Diencephalon (tissue), 1 donor: ENCODE results near the gene MIPOL1. TPM values are rescaled to one million over a fixed set of nuclear protein-coding genes. Genes with fewer than 3 reads are reported as not detected.

Experiments used
- small RNA-seq: library from RNA; depleted of rRNA; stranded (forward); fragments of <200 nt; gene quantifications from one replicate; pipeline ENCODE3, GENCODE V24; 2014
- total RNA-seq: library from RNA; depleted of rRNA; stranded (reverse); fragments of >200 nt; gene quantifications from one replicate; pipeline ENCODE4 v1.2.3, GENCODE V29; 2014

Gene MIPOL1
- 36.9 TPM for total RNA-seq

GRCh38 chr14:37197421-37198272 lies at the start of gene MIPOL1:
Gene MIPOL1, plus strand, starts transcription at chr14:37197937. Its CDS starts 49,952 bp downstream, at chr14:37247889.

GRCh38 chr14:37172024-37172869 lies 25.5 kb upstream of the MIPOL1 start, which contains the start of gene SLC25A21:
Gene SLC25A21, minus strand, starts transcription at chr14:37172606.

GRCh38 chr14:37594971-37595808 lies 397.5 kb downstream of the MIPOL1 start, which contains the start of the genes FOXA1 and TTC6:
Gene FOXA1, minus strand, starts transcription at chr14:37595249. Its CDS starts 277 bp downstream, at chr14:37594972.
Gene TTC6, plus strand, starts transcription at chr14:37595629. Its CDS starts 26,436 bp downstream, at chr14:37622065.

Small RNA genes lying within 50 kb of the gene (small RNA-seq; reads per million reads assigned to genes)
- gene RNU6-273P, result not detected
- gene RNU6-886P, result not detected

Other genes with a start within 250 kb of the MIPOL1 start
- 2.1 TPM for gene SLC25A21, start 25.3 kb upstream of the MIPOL1 start, total RNA-seq